ENCODE measurements around the gene MTAP.

MTAP gene

GRCh38 chr9:21812415-21812814 is 10.0 kb downstream of the MTAP start:
- ChIA-PET CTCF (interaction anchor here (0.6 to 5.5 kb wide), 34 partner anchors 8 to 640 kb away, joined by 3 to 80 read pairs (median 5); partner anchors contain the start of genes CDKN2A, CDKN2B and CDKN2B-AS1), POLR2A (interaction anchor here (0.7 to 3.7 kb wide), 3 partner anchors 9 to 196 kb away, joined by 3 to 23 read pairs (median 4); partner anchors contain the start of genes CDKN2B and MTAP)
- Histone ChIP-seq H3K36me3 (ENCODE audit: control insufficient read depth in 2 of 2, insufficient read depth in 1 of 2, low read length in 2 of 2) (peaks cover 7 to 70% of the 10 kb centered on the region in 2 experiments; a peak in 2 of 3 replicates), H3K27ac (ENCODE audit: extremely low read depth, low read depth, low read length) (no peak overlapping the region), H3K4me1 (ENCODE audit: control insufficient read depth, insufficient read depth, low read length) (no peaks in the 10 kb centered on the region), H3K4me3 (ENCODE audit: low read depth, low read length) (no peak overlapping the region), H3K9me3 (ENCODE audit: control insufficient read depth, insufficient read depth, low read depth, low read length) (no peaks in the 10 kb centered on the region; the same call in 1 of the 2 replicates)
- TF ChIP-seq HIC1 (tag by site-specific recombination; IDR thresholded peaks at IDR 0.05) (peak; percentile 42; the same call in 1 of the 2 replicates), PRDM4 (tag by site-specific recombination; IDR thresholded peaks at IDR 0.05) (no peak), ZNF354C (tag by site-specific recombination; IDR thresholded peaks at IDR 0.05; ENCODE audit: borderline replicate concordance, low read depth) (no peak), HOXD13 (CRISPR knock-in tag; IDR thresholded peaks at IDR 0.05; ENCODE audit: borderline replicate concordance) (no peak), ZNF239 (tag by site-specific recombination; IDR thresholded peaks at IDR 0.05) (no peak), PATZ1 (tag by site-specific recombination; IDR thresholded peaks at IDR 0.05) (no peak), ZNF155 (tag by site-specific recombination; IDR thresholded peaks at IDR 0.05) (no peak), ATF2 (tag by site-specific recombination; IDR thresholded peaks at IDR 0.05; ENCODE audit: low read depth) (0 out of 2 replicates have a peak, but pooled peaks have one; percentile 23), SP3 (tag by site-specific recombination; IDR thresholded peaks at IDR 0.05) (no peak), ZNF600 (tag by site-specific recombination; IDR thresholded peaks at IDR 0.05) (peak; percentile 42), PRDM6 (tag by site-specific recombination; IDR thresholded peaks at IDR 0.05) (0 out of 2 replicates have a peak, but pooled peaks have one; percentile 41), ZNF266 (tag by site-specific recombination; IDR thresholded peaks at IDR 0.05; ENCODE audit: low read depth) (no peak), GLIS1 (tag by site-specific recombination; IDR thresholded peaks at IDR 0.05) (peak; percentile 64; the same call in 1 of the 2 replicates), ZNF629 (tag by site-specific recombination; IDR thresholded peaks at IDR 0.05) (0 out of 2 replicates have a peak, but pooled peaks have one; percentile 18)
